IPS-15b (cell line): ENCODE data around the gene NRBP1.

Experiments
- H3K27me3 ChIP-seq: one replicate; pipeline ENCODE4 v1.6.1; 2013; ENCODE audit warnings: low read length; ENCODE audit not compliant: control insufficient read depth, insufficient read depth
- H3K36me3 ChIP-seq: one replicate; pipeline ENCODE4 v1.6.1; 2013; ENCODE audit warnings: low read length; ENCODE audit not compliant: control insufficient read depth, insufficient read depth
- H3K4me1 ChIP-seq: one replicate; pipeline ENCODE4 v1.6.1; 2013; ENCODE audit warnings: mild to moderate bottlenecking, low read length; ENCODE audit not compliant: control insufficient read depth, insufficient read depth
- H3K4me3 ChIP-seq: one replicate; pipeline ENCODE4 v1.5.1; 2013; ENCODE audit warnings: low read depth, low read length
- H3K9ac ChIP-seq: one replicate; pipeline ENCODE4 v1.6.1; 2013; ENCODE audit warnings: low read depth, mild to moderate bottlenecking, low read length
- H3K9me3 ChIP-seq: one replicate; pipeline ENCODE4 v1.6.1; 2013; ENCODE audit warnings: mild to moderate bottlenecking, low read length; ENCODE audit not compliant: control insufficient read depth, insufficient read depth

The NRBP1 gene

GRCh38 chr2:27428213-27428977, at the start of gene NRBP1:
Gene NRBP1 (plus strand): TSS chr2:27428631. CDS start chr2:27433274, 4,643 bp downstream.
- H3K36me3 ChIP-seq: no peaks in the 10 kb centered on the region
- H3K4me1 ChIP-seq: peaks cover 5% of the 10 kb centered on the region
- no peaks in the 10 kb centered on the region for H3K9me3 ChIP-seq
- H3K27me3 ChIP-seq: no peaks in the 10 kb centered on the region
- H3K4me3 ChIP-seq: peak within 1 kb of the TSS; percentile 89
- peak within 1 kb of the TSS; percentile 87 for H3K9ac ChIP-seq

GRCh38 chr2:27378809-27379290, 49.6 kb upstream of the NRBP1 start:
- H3K4me3 ChIP-seq: no peak overlapping the region
- H3K9ac ChIP-seq: peak overlapping the region; percentile 97
- H3K4me1 ChIP-seq: peaks cover 9% of the 10 kb centered on the region

GRCh38 chr2:27379383-27379835, 49.0 kb upstream of the NRBP1 start:
- Histone ChIP-seq H3K9ac (peak overlapping the region; percentile 97), H3K4me1 (peaks cover 9% of the 10 kb centered on the region), H3K36me3 (peaks cover 63% of the 10 kb centered on the region), H3K27me3 (no peaks in the 10 kb centered on the region), H3K9me3 (no peaks in the 10 kb centered on the region), H3K4me3 (peak overlapping the region; percentile 95)

More at GRCh38 chr2:27378809-27379290, 49.6 kb upstream of the NRBP1 start:
- Histone ChIP-seq H3K9me3 (no peaks in the 10 kb centered on the region), H3K27me3 (no peaks in the 10 kb centered on the region), H3K36me3 (peaks cover 61% of the 10 kb centered on the region)

GRCh38 chr2:27379836-27380625, 48.4 kb upstream of the NRBP1 start:
- peaks cover 9% of the 10 kb centered on the region for H3K4me1 ChIP-seq
- H3K27me3 ChIP-seq: no peaks in the 10 kb centered on the region
- H3K9ac ChIP-seq: peak overlapping the region; percentile 97
- H3K4me3 ChIP-seq: peak overlapping the region; percentile 95
- peaks cover 66% of the 10 kb centered on the region for H3K36me3 ChIP-seq
- no peaks in the 10 kb centered on the region for H3K9me3 ChIP-seq

- peak within 1 kb of the TSS; percentile 95 for H3K4me3 ChIP-seq
- H3K36me3 ChIP-seq: peaks cover 60% of the 10 kb centered on the region
- no peaks in the 10 kb centered on the region for H3K9me3 ChIP-seq
Measured at GRCh38 chr2:27380626-27381545, 47.5 kb upstream of the NRBP1 start, which contains the start of gene ZNF513. Gene ZNF513 (minus strand): TSS chr2:27380734. CDS start chr2:27380526, 208 bp downstream.

GRCh38 chr2:27381577-27382181, 46.8 kb upstream of the NRBP1 start:
- peak overlapping the region; percentile 17 for H3K9ac ChIP-seq
- H3K36me3 ChIP-seq: peaks cover 55% of the 10 kb centered on the region
- no peaks in the 10 kb centered on the region for H3K27me3 ChIP-seq
- H3K4me1 ChIP-seq: peaks cover 9% of the 10 kb centered on the region
- H3K9me3 ChIP-seq: no peaks in the 10 kb centered on the region
- no peak overlapping the region for H3K4me3 ChIP-seq

More at GRCh38 chr2:27380626-27381545, 47.5 kb upstream of the NRBP1 start, which contains the start of gene ZNF513:
- H3K9ac ChIP-seq: peak within 1 kb of the TSS; percentile 97
- peaks cover 9% of the 10 kb centered on the region for H3K4me1 ChIP-seq
- H3K27me3 ChIP-seq: no peaks in the 10 kb centered on the region

GRCh38 chr2:27390822-27391679, 37.4 kb upstream of the NRBP1 start:
- Histone ChIP-seq H3K9ac (no peak overlapping the region), H3K9me3 (no peaks in the 10 kb centered on the region), H3K4me3 (no peak overlapping the region)

GRCh38 chr2:27393225-27393624, 35.2 kb upstream of the NRBP1 start:
- no peaks in the 10 kb centered on the region for H3K27me3 ChIP-seq
- H3K4me3 ChIP-seq: no peak overlapping the region
- H3K9me3 ChIP-seq: no peaks in the 10 kb centered on the region
- H3K36me3 ChIP-seq: peaks cover 7% of the 10 kb centered on the region
- H3K9ac ChIP-seq: no peak overlapping the region
- no peaks in the 10 kb centered on the region for H3K4me1 ChIP-seq

More at GRCh38 chr2:27390822-27391679, 37.4 kb upstream of the NRBP1 start:
- H3K27me3 ChIP-seq: no peaks in the 10 kb centered on the region
- no peaks in the 10 kb centered on the region for H3K4me1 ChIP-seq
- peaks cover 8% of the 10 kb centered on the region for H3K36me3 ChIP-seq

GRCh38 chr2:27398962-27399361, 29.5 kb upstream of the NRBP1 start:
- H3K4me1 ChIP-seq: no peaks in the 10 kb centered on the region
- H3K9ac ChIP-seq: no peak overlapping the region
- no peaks in the 10 kb centered on the region for H3K9me3 ChIP-seq
- H3K36me3 ChIP-seq: peaks cover 3% of the 10 kb centered on the region
- no peak overlapping the region for H3K4me3 ChIP-seq
- no peaks in the 10 kb centered on the region for H3K27me3 ChIP-seq
